IMR-90 (cell line): ENCODE results near the gene VPS8. TPM values are rescaled to one million over a fixed set of nuclear protein-coding genes. Genes with fewer than 3 reads are reported as not detected.

Experiments used
- ATAC-seq: fragments of 200-7000 bp; cut with Tn5 transposase; 2 replicates; pipeline ENCODE4 v1.9.1; 2020; ENCODE audit warnings: low read depth, mild to moderate bottlenecking, moderate library complexity
- BruUV-seq: library from RNA; stranded (reverse); fragments of 400-500 nt; replicated peaks from 2 replicates; lab custom pipeline; 2021; lab: Mats Ljungman, UMichigan
- CTCF ChIA-PET: fragments of 300-600 bp; formaldehyde crosslinking; extraction: SDS; loops from one replicate; lab custom pipeline; 2021; ENCODE audit warnings: antibody characterized with exemption; lab: Yijun Ruan, JAX
- POLR2A ChIA-PET: fragments of 300-600 bp; sonication (Branson Sonifier 250); formaldehyde crosslinking; loops from one replicate; lab custom pipeline; 2022; ENCODE audit warnings: antibody characterized with exemption; ENCODE audit not compliant: unreplicated experiment; lab: Charles Lee
- DNase-seq: peaks from one replicate; pipeline ENCODE4 v3.0.0; 2013
- H2AFZ ChIP-seq: replicated peaks from 2 replicates; pipeline ENCODE3; 2013; ENCODE audit warnings: low read length, mild to moderate bottlenecking; ENCODE audit not compliant: poor library complexity
- H2AK5ac ChIP-seq: 2 replicates; pipeline ENCODE4 v1.6.1; 2013; ENCODE audit warnings: low read depth, low read length, inconsistent platforms
- H2AK9ac ChIP-seq: replicated peaks from 2 replicates; pipeline ENCODE3; 2013; ENCODE audit warnings: mild to moderate bottlenecking, low read depth, low read length, moderate library complexity; ENCODE audit not compliant: poor library complexity
- H2BK120ac ChIP-seq: 2 replicates; pipeline ENCODE4 v1.6.1; 2013; ENCODE audit warnings: low read depth, low read length, inconsistent platforms
- H2BK15ac ChIP-seq: 3 replicates; pipeline ENCODE4 v1.6.1; 2013; ENCODE audit warnings: low read depth, low read length, inconsistent platforms
- H2BK20ac ChIP-seq: 2 replicates; pipeline ENCODE4 v1.6.1; 2013; ENCODE audit warnings: low read depth, mild to moderate bottlenecking, inconsistent platforms, low read length, moderate library complexity
- H2BK5ac ChIP-seq: 2 replicates; pipeline ENCODE4 v1.6.1; 2013; ENCODE audit warnings: mild to moderate bottlenecking, low read depth, low read length, inconsistent platforms; ENCODE audit not compliant: poor library complexity, severe bottlenecking
- H3K14ac ChIP-seq: replicated peaks from 2 replicates; pipeline ENCODE4 v1.6.1; 2013; ENCODE audit warnings: low read depth, low read length, inconsistent platforms
- H3K18ac ChIP-seq: 2 replicates; pipeline ENCODE4 v1.6.1; 2013; ENCODE audit warnings: low read depth, low read length, control low read depth
- H3K23ac ChIP-seq: 2 replicates; pipeline ENCODE4 v1.6.1; 2013; ENCODE audit warnings: low read depth, low read length, inconsistent platforms
- H3K27ac ChIP-seq: 2 replicates; pipeline ENCODE4 v1.5.1; 2013; ENCODE audit warnings: mild to moderate bottlenecking, control low read depth, low read length; ENCODE audit not compliant: insufficient read depth
- H3K27me3 ChIP-seq: 2 replicates; pipeline ENCODE4 v1.6.1; 2013; ENCODE audit warnings: low read length; ENCODE audit not compliant: control insufficient read depth, insufficient read depth
- H3K36me3 ChIP-seq: 2 replicates; pipeline ENCODE4 v1.6.1; 2013; ENCODE audit warnings: low read length, mixed read lengths; ENCODE audit not compliant: control insufficient read depth, insufficient read depth
- H3K4ac ChIP-seq: 2 replicates; pipeline ENCODE4 v1.6.1; 2013; ENCODE audit warnings: low read depth, low read length, inconsistent platforms
- H3K4me1 ChIP-seq: 2 replicates; pipeline ENCODE4 v1.6.1; 2013; ENCODE audit warnings: low read length, mixed read lengths; ENCODE audit not compliant: control insufficient read depth, insufficient read depth
- H3K4me2 ChIP-seq: 2 replicates; pipeline ENCODE4 v1.6.1; 2013; ENCODE audit warnings: low read depth, mild to moderate bottlenecking, control low read depth, low read length, moderate library complexity
- H3K4me3 ChIP-seq: 2 replicates; pipeline ENCODE4 v1.5.1; 2013; ENCODE audit warnings: low read depth, mild to moderate bottlenecking, control low read depth, low read length, moderate library complexity; ENCODE audit not compliant: insufficient read depth
- H3K56ac ChIP-seq: 2 replicates; pipeline ENCODE4 v1.6.1; 2013; ENCODE audit warnings: low read length, inconsistent platforms; ENCODE audit not compliant: insufficient read depth; ENCODE audit errors: extremely low read depth
- H3K79me1 ChIP-seq, 2 experiments: 2 replicates each; pipeline ENCODE4 v1.6.1; 2013; ENCODE audit warnings: low read length in 2 of 2, inconsistent platforms in 1 of 2, low read depth in 1 of 2
- H3K9ac ChIP-seq: 2 replicates; pipeline ENCODE4 v1.6.1; 2013; ENCODE audit warnings: low read depth, low read length, control low read depth
- H3K9me1 ChIP-seq: 2 replicates; pipeline ENCODE4 v1.6.1; 2013; ENCODE audit warnings: low read length, inconsistent platforms; ENCODE audit not compliant: insufficient read depth
- H3K9me3 ChIP-seq: 2 replicates; pipeline ENCODE4 v1.6.1; 2013; ENCODE audit warnings: low read length; ENCODE audit not compliant: control insufficient read depth, insufficient read depth
- H4K20me1 ChIP-seq: 2 replicates; pipeline ENCODE4 v1.6.1; 2013; ENCODE audit warnings: low read length, inconsistent platforms; ENCODE audit not compliant: insufficient read depth
- H4K5ac ChIP-seq: 2 replicates; pipeline ENCODE4 v1.6.1; 2013; ENCODE audit warnings: mild to moderate bottlenecking, low read depth, low read length, control low read depth
- H4K8ac ChIP-seq, 2 experiments: 2 replicates each; pipeline ENCODE4 v1.6.1; 2013; ENCODE audit warnings: low read depth in 2 of 2, low read length in 2 of 2, control low read depth in 1 of 2, inconsistent platforms in 1 of 2
- H4K91ac ChIP-seq: 2 replicates; pipeline ENCODE4 v1.6.1; 2013; ENCODE audit warnings: low read depth, low read length, inconsistent platforms; ENCODE audit not compliant: insufficient read depth
- BHLHE40 ChIP-seq: fragments of 150-350 bp; IDR thresholded peaks from 2 replicates; pipeline ENCODE4 v1.6.1; 2016; ENCODE audit warnings: mild to moderate bottlenecking, low read depth, low read length
- CEBPB ChIP-seq: IDR thresholded peaks from 2 replicates; pipeline ENCODE4 v1.6.1; 2012; ENCODE audit warnings: low read depth, low read length, improper control_type of control experiment
- CHD1 ChIP-seq: IDR thresholded peaks from 2 replicates; pipeline ENCODE4 v1.6.1; 2012; ENCODE audit warnings: low read depth, low read length, improper control_type of control experiment
- CTCF ChIP-seq: conservative IDR thresholded peaks from 2 replicates; pipeline ENCODE4 v1.5.1; 2012; ENCODE audit warnings: mild to moderate bottlenecking, low read depth, low read length, improper control_type of control experiment
- ELK1 ChIP-seq: fragments of 150-350 bp; IDR thresholded peaks from 2 replicates; pipeline ENCODE4 v1.6.1; 2016; ENCODE audit warnings: low read depth, mild to moderate bottlenecking, low read length, moderate library complexity, borderline replicate concordance
- FOS ChIP-seq: fragments of 150-350 bp; IDR thresholded peaks from 2 replicates; pipeline ENCODE4 v1.6.1; 2016; ENCODE audit warnings: low read depth, low read length
- MAFK ChIP-seq: IDR thresholded peaks from 2 replicates; pipeline ENCODE4 v1.6.1; 2012; ENCODE audit warnings: low read depth, low read length, improper control_type of control experiment
- MAZ ChIP-seq: IDR thresholded peaks from 2 replicates; pipeline ENCODE4 v1.6.1; 2012; ENCODE audit warnings: low read depth, mild to moderate bottlenecking, low read length, improper control_type of control experiment, moderate library complexity, borderline replicate concordance
- MXI1 ChIP-seq: IDR thresholded peaks from 2 replicates; pipeline ENCODE4 v1.6.1; 2012; ENCODE audit warnings: low read depth, mild to moderate bottlenecking, low read length, moderate library complexity, borderline replicate concordance
- NFE2L2 ChIP-seq: fragments of 150-350 bp; IDR thresholded peaks from 2 replicates; pipeline ENCODE4 v1.6.1; 2016; ENCODE audit warnings: low read depth, mild to moderate bottlenecking, low read length
- POLR2A ChIP-seq: IDR thresholded peaks from 2 replicates; pipeline ENCODE4 v1.6.1; 2012; ENCODE audit warnings: mild to moderate bottlenecking, low read depth, low read length
- RAD21 ChIP-seq: IDR thresholded peaks from 2 replicates; pipeline ENCODE4 v1.6.1; 2012; ENCODE audit warnings: low read length, improper control_type of control experiment
- RCOR1 ChIP-seq: IDR thresholded peaks from 2 replicates; pipeline ENCODE4 v1.6.1; 2012; ENCODE audit warnings: mild to moderate bottlenecking, low read length, improper control_type of control experiment; ENCODE audit not compliant: insufficient replicate concordance
- SMC3 ChIP-seq: fragments of 150-350 bp; IDR thresholded peaks from 2 replicates; pipeline ENCODE4 v1.6.1; 2016; ENCODE audit warnings: low read depth, mild to moderate bottlenecking, antibody characterized with exemption, low read length, moderate library complexity
- USF2 ChIP-seq: fragments of 150-350 bp; IDR thresholded peaks from 2 replicates; pipeline ENCODE4 v1.6.1; 2017; ENCODE audit warnings: mild to moderate bottlenecking, antibody characterized with exemption, low read length, low read depth
- WGBS, 2 experiments: methylation state at CpG; one replicate each; pipeline versions ENCODE4 v1.1.5 to v1.1.7; 2013; ENCODE audit warnings: missing lambda C conversion rate in 2 of 2; ENCODE audit not compliant: insufficient read length in 1 of 2; ENCODE audit errors: extremely low coverage in 2 of 2; 5-methylcytosine and 5-hydroxymethylcytosine counted together
- dilution Hi-C: fragments of 300-500 bp; cut with HindIII; formaldehyde crosslinking; loops from one replicate; pipeline ENCODE4 v1.14.3; 2018; ENCODE audit warnings: low sequenced_read_pairs; ENCODE audit not compliant: unreplicated experiment
- in situ Hi-C: fragments of 300-500 bp; cut with MboI; formaldehyde crosslinking; loops from 3 replicates; pipeline ENCODE4 v1.14.3; 2019; ENCODE audit warnings: low sequenced_read_pairs, inconsistent platforms, mixed read lengths
- intact Hi-C: fragments of 100-400 bp; cut with micrococcal nuclease; formaldehyde crosslinking; loops from 2 replicates; pipeline ENCODE4 v1.10.0; 2022
- polyA plus RNA-seq, 3 experiments: library from polyadenylated mRNA; depleted of rRNA; stranded (reverse); fragments of >200 nt; gene quantifications; 2 replicates each; pipeline ENCODE4 v1.2.3, GENCODE V29; 2012; ENCODE audit warnings: low replicate concordance in 1 of 3
- total RNA-seq: library from RNA; depleted of rRNA; stranded (reverse); fragments of >200 nt; gene quantifications from 2 replicates; pipeline ENCODE4 v1.2.3, GENCODE V29; 2012

VPS8 gene
- total and polyA plus RNA-seq, 2 of the 4 experiments (the other 2 are of a cell fraction) = 14.0 to 56.1 TPM

GRCh38 chr3:184772667-184773272 lies 39.2 kb upstream of the VPS8 start:
- no peaks in the 10 kb centered on the region for H3K9me3 ChIP-seq
- dilution Hi-C loops = no loop called here
- H3K18ac ChIP-seq = no peak overlapping the region; the same call in 1 of the 2 replicates
- H3K4me2 ChIP-seq = no peak overlapping the region
- POLR2A ChIA-PET = interaction anchor here (0.6 kb wide), 1 partner anchor 8 kb away, joined by 9 read pairs; no protein-coding TSS in a partner anchor
- H3K27me3 ChIP-seq = no peaks in the 10 kb centered on the region
- CTCF ChIA-PET = interaction anchor here (1.5 kb wide), 1 partner anchor 207 kb away, joined by 4 read pairs; no protein-coding TSS in a partner anchor
- no peaks in the 10 kb centered on the region for H3K9me1 ChIP-seq
- no peak overlapping the region for H2AK5ac ChIP-seq
- DNase-seq (no peak), ATAC-seq (no peak)
- no peak overlapping the region for H3K27ac ChIP-seq
- no peak overlapping the region for H2BK120ac ChIP-seq
- H4K20me1 ChIP-seq = no peaks in the 10 kb centered on the region
- H3K36me3 ChIP-seq = no peaks in the 10 kb centered on the region
- no peak overlapping the region for H3K4ac ChIP-seq
- H3K23ac ChIP-seq = peak overlapping the region; percentile 79; the same call in 1 of the 2 replicates
- H2AFZ ChIP-seq = peak overlapping the region; percentile 9
- intact Hi-C loops = no loop called here
- H2BK15ac ChIP-seq = no peak overlapping the region
- no peak overlapping the region for H4K91ac ChIP-seq
- no peak overlapping the region for H2BK20ac ChIP-seq
- no peak overlapping the region for H2AK9ac ChIP-seq
- H3K14ac ChIP-seq = no peak overlapping the region
- no peak overlapping the region; the same call in 1 of the 2 replicates for H4K5ac ChIP-seq
- 80% methylated on average over 3 of the region's 8 CpGs; no CpG with 5 or more reads in 1 of the 2 experiments for WGBS, 2 experiments
- H4K8ac ChIP-seq = no peak overlapping the region; a peak in 1 of 4 replicates
- H3K79me1 ChIP-seq = no peaks in the 10 kb centered on the region
- in situ Hi-C loops = loop anchor here (10.0 kb wide), 1 partner anchor 398 kb away; the partner anchor contains the start of gene THPO
- H3K9ac ChIP-seq = no peak overlapping the region
- H2BK5ac ChIP-seq = no peak overlapping the region
- peaks cover 21% of the 10 kb centered on the region for H3K4me1 ChIP-seq
- no peak overlapping the region for H3K4me3 ChIP-seq
- no peak overlapping the region for H3K56ac ChIP-seq
- BruUV-seq = no TSS peak
- no peak for TF ChIP-seq MAZ
- no peak for TF ChIP-seq NFE2L2
- no peak for TF ChIP-seq CTCF
- no peak for TF ChIP-seq MXI1
- TF ChIP-seq BHLHE40 = no peak
- TF ChIP-seq USF2 = no peak
- TF ChIP-seq FOS = no peak
- no peak for TF ChIP-seq RAD21
- no peak for TF ChIP-seq SMC3
- TF ChIP-seq ELK1 = no peak
- TF ChIP-seq CEBPB = no peak
- TF ChIP-seq POLR2A = no peak
- TF ChIP-seq MAFK = no peak
- TF ChIP-seq CHD1 = no peak
- no peak for TF ChIP-seq RCOR1
